HCT116 (cell line): ENCODE data around the gene PDPK1. TPM values are rescaled to one million over a fixed set of nuclear protein-coding genes. Genes with fewer than 3 reads are reported as not detected.

ENCODE experiments used
- ATAC-seq: fragments of 200-7000 bp; cut with Tn5 transposase; 2 replicates; pipeline ENCODE4 v1.9.1; 2020; ENCODE audit warnings: mild to moderate bottlenecking, moderate library complexity
- BruUV-seq: library from RNA; stranded (reverse); fragments of 400-500 nt; replicated peaks from 2 replicates; lab custom pipeline; 2021; lab: Mats Ljungman, UMichigan
- CTCF ChIA-PET: fragments of 300-600 bp; sonication (Branson Sonifier 250); formaldehyde crosslinking; loops from one replicate; lab custom pipeline; 2021; ENCODE audit warnings: antibody characterized with exemption; lab: Charles Lee
- POLR2A ChIA-PET: fragments of 300-600, 350-600 bp; sonication (Branson Sonifier 250); formaldehyde crosslinking; loops from one replicate; lab custom pipeline; 2021; ENCODE audit warnings: antibody characterized with exemption; lab: Charles Lee
- RAD21 ChIA-PET, 2 experiments: fragments of 300-600 bp; sonication (Branson Sonifier 250); formaldehyde crosslinking; loops; one replicate each; lab custom pipeline; 2023; ENCODE audit warnings: low total read pairs in 2 of 2; ENCODE audit not compliant: uncharacterized antibody in 2 of 2, unreplicated experiment in 2 of 2, low non-redundant PET in 1 of 2; lab: Charles Lee
- DNase-seq: peaks from one replicate; pipeline ENCODE4 v3.0.0-alpha.2; 2010; ENCODE audit warnings: low read depth, low spot score
- H2AFZ ChIP-seq: fragments of 200-600 bp; shearing (Covaris generic), sonication (generic); 2 replicates; pipeline ENCODE4 v1.6.1; 2017; ENCODE audit warnings: low read depth, mixed run types, mixed read lengths, antibody characterized with exemption, low read length; ENCODE audit not compliant: poor library complexity, severe bottlenecking
- H3K27ac ChIP-seq: 2 replicates; pipeline ENCODE4 v1.5.1; 2012; ENCODE audit warnings: low read depth, low read length
- H3K27me3 ChIP-seq: fragments of 200-600 bp; sonication (generic); 2 replicates; pipeline ENCODE4 v1.6.1; 2016; ENCODE audit warnings: mixed run types, low read length, mixed read lengths; ENCODE audit not compliant: insufficient read depth
- H3K36me3 ChIP-seq, 2 experiments: fragments of 200-500 bp in 1 of 2; fragments of 200-600 bp in 1 of 2; sonication (Bioruptor generic) in 1 of 2; sonication (generic) in 1 of 2; 2 replicates each; pipeline versions ENCODE4 v1.5.1 to v1.6.1; 2014 to 2016; ENCODE audit warnings: low read length in 2 of 2, inconsistent platforms in 1 of 2, mixed read lengths in 1 of 2, mixed run types in 1 of 2; ENCODE audit not compliant: insufficient read depth in 2 of 2, control insufficient read depth in 1 of 2
- H3K4me1 ChIP-seq, 2 experiments: fragments of 200-600 bp in 1 of 2; sonication (generic) in 1 of 2; 2 replicates each; pipeline versions ENCODE4 v1.5.1 to v1.6.1; 2012 to 2017; ENCODE audit warnings: low read length in 2 of 2, inconsistent platforms in 1 of 2, mild to moderate bottlenecking in 1 of 2, mixed read lengths in 1 of 2, mixed run types in 1 of 2, moderate library complexity in 1 of 2; ENCODE audit not compliant: insufficient read depth in 2 of 2, control insufficient read depth in 1 of 2
- H3K4me2 ChIP-seq: fragments of 200-600 bp; sonication (generic); 2 replicates; pipeline ENCODE4 v1.6.1; 2017; ENCODE audit warnings: mixed run types, low read length, mixed read lengths
- H3K4me3 ChIP-seq, 2 experiments: fragments of 200-600 bp in 1 of 2; sonication (generic) in 1 of 2; replicated peaks in 1 of 2; 2 replicates each; pipeline ENCODE4 v1.5.1; 2011 to 2016; ENCODE audit warnings: low read length in 2 of 2, control low read depth in 1 of 2, low read depth in 1 of 2, mild to moderate bottlenecking in 1 of 2, mixed read lengths in 1 of 2, mixed run types in 1 of 2
- H3K79me2 ChIP-seq: fragments of 200-600 bp; sonication (generic); 2 replicates; pipeline ENCODE4 v1.6.1; 2017; ENCODE audit warnings: mild to moderate bottlenecking, mixed run types, low read length, moderate library complexity, mixed read lengths; ENCODE audit not compliant: insufficient read depth
- H3K9ac ChIP-seq: fragments of 200-600 bp; sonication (generic); 2 replicates; pipeline ENCODE4 v1.6.1; 2016; ENCODE audit warnings: low read length, mixed read lengths
- H3K9me2 ChIP-seq: fragments of 200-600 bp; sonication (generic), shearing (Covaris generic); 2 replicates; pipeline ENCODE4 v1.6.1; 2017; ENCODE audit warnings: mixed run types, mild to moderate bottlenecking, moderate library complexity; ENCODE audit not compliant: insufficient read depth
- H3K9me3 ChIP-seq, 2 experiments: fragments of 200-500 bp in 1 of 2; fragments of 200-600 bp in 1 of 2; sonication (Bioruptor generic) in 1 of 2; sonication (generic) in 1 of 2; 2 replicates each; pipeline ENCODE4 v1.6.1; 2014 to 2017; ENCODE audit warnings: low read length in 2 of 2, mixed read lengths in 2 of 2, inconsistent platforms in 1 of 2, low read depth in 1 of 2, mild to moderate bottlenecking in 1 of 2, mixed run types in 1 of 2, moderate library complexity in 1 of 2; ENCODE audit not compliant: control insufficient read depth in 1 of 2, insufficient read depth in 1 of 2
- H4K20me1 ChIP-seq: fragments of 200-600 bp; sonication (generic), shearing (Covaris generic); 2 replicates; pipeline ENCODE4 v1.6.1; 2017; ENCODE audit warnings: mixed run types, mild to moderate bottlenecking, moderate library complexity; ENCODE audit not compliant: insufficient read depth
- FOSL1 ChIP-seq: IDR thresholded peaks from 2 replicates; pipeline ENCODE4 v1.6.1; 2012; ENCODE audit warnings: low read depth
- SP1 ChIP-seq: IDR thresholded peaks from 2 replicates; pipeline ENCODE4 v1.6.1; 2012; ENCODE audit warnings: low read depth
- SRF ChIP-seq: IDR thresholded peaks from 2 replicates; pipeline ENCODE4 v1.6.1; 2012; ENCODE audit warnings: low read depth
- TCF7L2 ChIP-seq: IDR thresholded peaks from 2 replicates; pipeline ENCODE4 v1.7.0; 2011; ENCODE audit warnings: borderline replicate concordance, inconsistent platforms; ENCODE audit not compliant: insufficient read depth, insufficient read length; ENCODE audit errors: extremely low read depth
- intact Hi-C: fragments of 100-400 bp; cut with micrococcal nuclease; formaldehyde crosslinking; loops from 2 replicates; pipeline ENCODE4 v1.10.0; 2022
- total RNA-seq: library from RNA; stranded (reverse); gene quantifications from one replicate; pipeline ENCODE4 v1.2.1, GENCODE V29; 2021; ENCODE audit not compliant: unreplicated experiment
- TF ChIP-seq, protein P1 (sequence below): IDR thresholded peaks from 2 replicates; pipeline ENCODE4 v1.6.1; 2012
- TF ChIP-seq, protein P2 (sequence below): IDR thresholded peaks from 2 replicates; pipeline ENCODE4 v1.6.1; 2011; ENCODE audit warnings: mild to moderate bottlenecking, low read length, moderate library complexity; ENCODE audit not compliant: insufficient replicate concordance; ENCODE audit errors: extremely low read depth
- TF ChIP-seq, protein P3 (sequence below): IDR thresholded peaks from 2 replicates; pipeline ENCODE4 v1.6.1; 2012

Gene PDPK1
- total RNA-seq, 1 experiment from 2014 or later, result 36.1 TPM

DNA sequence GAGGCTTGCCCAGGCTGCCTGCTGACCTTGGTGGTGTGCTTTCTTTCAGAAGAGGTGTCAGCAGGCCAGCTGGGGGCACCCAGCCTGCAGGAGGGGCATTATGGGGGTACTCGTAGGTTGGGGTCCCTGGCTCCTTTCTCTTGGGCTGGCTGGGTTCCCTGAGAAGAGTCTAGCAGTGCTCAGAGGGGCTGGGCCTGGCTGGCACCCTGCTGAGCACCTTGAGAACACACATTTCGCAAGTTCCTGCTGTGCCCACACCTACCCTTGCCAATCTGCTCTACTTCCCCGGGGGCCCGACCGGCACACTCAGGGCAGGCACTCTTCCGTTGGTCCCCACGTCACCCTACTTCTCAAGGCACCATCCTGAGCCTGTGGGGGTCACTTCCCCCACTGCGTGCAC lies 11.7 kb upstream of the PDPK1 start (continued):
- TF ChIP-seq FOSL1 (no peak), TCF7L2 (no peak)
- TF ChIP-seq, protein P1, sequence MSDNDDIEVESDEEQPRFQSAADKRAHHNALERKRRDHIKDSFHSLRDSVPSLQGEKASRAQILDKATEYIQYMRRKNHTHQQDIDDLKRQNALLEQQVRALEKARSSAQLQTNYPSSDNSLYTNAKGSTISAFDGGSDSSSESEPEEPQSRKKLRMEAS, result no peak
- TF ChIP-seq, protein P2, sequence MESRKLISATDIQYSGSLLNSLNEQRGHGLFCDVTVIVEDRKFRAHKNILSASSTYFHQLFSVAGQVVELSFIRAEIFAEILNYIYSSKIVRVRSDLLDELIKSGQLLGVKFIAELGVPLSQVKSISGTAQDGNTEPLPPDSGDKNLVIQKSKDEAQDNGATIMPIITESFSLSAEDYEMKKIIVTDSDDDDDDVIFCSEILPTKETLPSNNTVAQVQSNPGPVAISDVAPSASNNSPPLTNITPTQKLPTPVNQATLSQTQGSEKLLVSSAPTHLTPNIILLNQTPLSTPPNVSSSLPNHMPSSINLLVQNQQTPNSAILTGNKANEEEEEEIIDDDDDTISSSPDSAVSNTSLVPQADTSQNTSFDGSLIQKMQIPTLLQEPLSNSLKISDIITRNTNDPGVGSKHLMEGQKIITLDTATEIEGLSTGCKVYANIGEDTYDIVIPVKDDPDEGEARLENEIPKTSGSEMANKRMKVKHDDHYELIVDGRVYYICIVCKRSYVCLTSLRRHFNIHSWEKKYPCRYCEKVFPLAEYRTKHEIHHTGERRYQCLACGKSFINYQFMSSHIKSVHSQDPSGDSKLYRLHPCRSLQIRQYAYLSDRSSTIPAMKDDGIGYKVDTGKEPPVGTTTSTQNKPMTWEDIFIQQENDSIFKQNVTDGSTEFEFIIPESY, result no peak

DNA sequence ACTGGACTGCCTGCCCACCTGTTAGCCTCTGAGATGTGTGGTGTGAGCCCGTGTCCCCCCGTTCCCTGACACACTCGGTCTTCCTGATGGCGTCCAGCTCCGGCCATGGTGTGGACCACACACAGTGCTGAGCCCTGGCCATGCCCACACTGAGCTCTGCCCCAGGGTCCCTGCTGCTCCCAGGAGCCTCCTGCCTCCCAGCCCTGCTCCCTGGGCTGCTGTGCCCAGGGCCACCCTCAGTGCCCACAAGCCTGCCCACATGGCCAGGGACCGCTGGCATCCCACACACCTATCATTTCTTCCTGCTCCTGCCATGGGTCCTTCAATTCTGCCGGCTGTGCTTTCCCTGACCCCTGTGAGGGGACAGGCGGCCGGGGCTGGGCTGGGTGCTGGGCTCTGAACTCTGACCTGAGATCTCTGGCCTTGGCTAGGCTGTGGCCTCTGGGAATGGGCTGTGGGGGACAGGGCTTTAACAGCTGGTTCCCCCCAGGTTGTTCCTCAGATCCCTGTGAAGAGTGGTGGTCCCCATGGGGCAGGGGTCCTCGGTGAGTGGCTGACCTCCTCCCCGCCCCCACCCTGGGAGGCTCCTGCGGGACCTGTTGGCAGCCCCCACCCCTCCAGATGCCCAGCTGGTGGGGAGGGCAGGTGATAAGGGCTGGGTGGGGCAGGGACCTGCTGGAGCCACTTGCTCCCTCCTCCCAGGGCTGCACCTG lies 10.6 kb upstream of the PDPK1 start:
- ATAC-seq (no peak), DNase-seq (no peak)
- Histone ChIP-seq H2AFZ (no peak overlapping the region), H3K27ac (no peak overlapping the region), H3K9ac (no peak overlapping the region), H3K36me3 (peaks cover 12 to 40% of the 10 kb centered on the region in 2 experiments; a peak in 3 of 4 replicates), H3K79me2 (peaks cover 19% of the 10 kb centered on the region), H3K9me2 (no peaks in the 10 kb centered on the region), H3K4me1 (peaks cover 0 to 14% of the 10 kb centered on the region in 2 experiments; a peak in 2 of 4 replicates), H3K4me2 (no peak overlapping the region), H4K20me1 (no peaks in the 10 kb centered on the region), H3K4me3 (no peak overlapping the region), H3K27me3 (no peaks in the 10 kb centered on the region), H3K9me3 (no peaks in the 10 kb centered on the region)
- ChIA-PET CTCF (no interaction called here), RAD21 (no interaction called here), POLR2A (no interaction called here)
- no TSS peak for BruUV-seq
- TF ChIP-seq SP1, result no peak
- TF ChIP-seq SRF, result no peak
- TF ChIP-seq, protein P2, result no peak
- TF ChIP-seq FOSL1, result no peak
- TF ChIP-seq, protein P3, sequence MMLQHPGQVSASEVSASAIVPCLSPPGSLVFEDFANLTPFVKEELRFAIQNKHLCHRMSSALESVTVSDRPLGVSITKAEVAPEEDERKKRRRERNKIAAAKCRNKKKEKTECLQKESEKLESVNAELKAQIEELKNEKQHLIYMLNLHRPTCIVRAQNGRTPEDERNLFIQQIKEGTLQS, result no peak
- intact Hi-C loops, result no loop called here
